DOHH2 (cell line): ENCODE measurements around the gene OR4N2.
"Not testable (repeated sequence)": the region's sequence is repeated elsewhere in the genome, so short reads cannot be mapped to it uniquely, and the experiment has no call there.

Source experiments
- EZH2phosphoT487 ChIP-seq: fragments of 200-600 bp; sonication (generic); IDR thresholded peaks from 2 replicates; pipeline ENCODE4 v1.6.1; 2017; ENCODE audit warnings: borderline replicate concordance, mild to moderate bottlenecking, antibody characterized with exemption, low read length, moderate library complexity, mixed read lengths
- TF ChIP-seq, protein P1 (sequence below): fragments of 200-600 bp; sonication (generic); IDR thresholded peaks from one replicate; pipeline ENCODE4 v1.5.1; 2014; ENCODE audit warnings: antibody characterized with exemption, mild to moderate bottlenecking, low read depth, low read length; ENCODE audit not compliant: poor library complexity, severe bottlenecking

DNA sequence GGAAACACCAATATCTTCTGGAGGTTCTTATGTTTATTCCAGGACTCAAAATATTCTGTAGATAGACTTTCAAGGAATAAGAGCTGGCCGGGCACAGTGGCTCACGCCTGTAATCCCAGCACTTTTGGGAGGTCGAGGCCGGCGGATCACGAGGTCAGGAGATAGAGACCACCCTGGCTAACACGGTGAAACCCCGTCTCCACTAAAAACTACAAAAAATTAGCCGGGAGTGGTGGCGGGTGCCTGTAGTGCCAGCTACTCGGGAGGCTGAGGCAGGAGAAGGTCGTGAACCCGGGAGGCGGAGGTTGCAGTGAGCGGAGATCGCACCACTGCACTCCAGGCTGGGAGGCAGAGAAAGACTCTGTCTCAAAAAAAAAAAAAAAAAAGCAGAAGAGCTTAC lies 17.7 kb upstream of the OR4N2 start:
- TF ChIP-seq, protein P1, sequence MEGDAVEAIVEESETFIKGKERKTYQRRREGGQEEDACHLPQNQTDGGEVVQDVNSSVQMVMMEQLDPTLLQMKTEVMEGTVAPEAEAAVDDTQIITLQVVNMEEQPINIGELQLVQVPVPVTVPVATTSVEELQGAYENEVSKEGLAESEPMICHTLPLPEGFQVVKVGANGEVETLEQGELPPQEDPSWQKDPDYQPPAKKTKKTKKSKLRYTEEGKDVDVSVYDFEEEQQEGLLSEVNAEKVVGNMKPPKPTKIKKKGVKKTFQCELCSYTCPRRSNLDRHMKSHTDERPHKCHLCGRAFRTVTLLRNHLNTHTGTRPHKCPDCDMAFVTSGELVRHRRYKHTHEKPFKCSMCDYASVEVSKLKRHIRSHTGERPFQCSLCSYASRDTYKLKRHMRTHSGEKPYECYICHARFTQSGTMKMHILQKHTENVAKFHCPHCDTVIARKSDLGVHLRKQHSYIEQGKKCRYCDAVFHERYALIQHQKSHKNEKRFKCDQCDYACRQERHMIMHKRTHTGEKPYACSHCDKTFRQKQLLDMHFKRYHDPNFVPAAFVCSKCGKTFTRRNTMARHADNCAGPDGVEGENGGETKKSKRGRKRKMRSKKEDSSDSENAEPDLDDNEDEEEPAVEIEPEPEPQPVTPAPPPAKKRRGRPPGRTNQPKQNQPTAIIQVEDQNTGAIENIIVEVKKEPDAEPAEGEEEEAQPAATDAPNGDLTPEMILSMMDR, result not testable (repeated sequence)
- TF ChIP-seq EZH2phosphoT487, result not testable (repeated sequence)
